Measurements from ENCODE around the gene LENG1. TPM values are rescaled to one million over a fixed set of nuclear protein-coding genes. Genes with fewer than 3 reads are reported as not detected.

Gene LENG1
- total RNA-seq, 1 experiment from 2014 or later, result 7.6 TPM

- ATAC-seq (no peak), DNase-seq (ENCODE audit: low read depth, low spot score) (no peak)
- Histone ChIP-seq H3K9me3 (ENCODE audit: control insufficient read depth in 1 of 2, insufficient read depth in 1 of 2, low read depth in 1 of 2, low read length in 2 of 2) (no peaks in the 10 kb centered on the region), H3K9ac (ENCODE audit: low read length) (no peak overlapping the region), H3K4me1 (ENCODE audit: control insufficient read depth in 1 of 2, insufficient read depth in 2 of 2, low read length in 2 of 2) (peaks cover 8 to 19% of the 10 kb centered on the region in 2 experiments; a peak in 2 of 4 replicates), H3K79me2 (ENCODE audit: insufficient read depth, low read length) (0 out of 2 replicates have a peak, but pooled peaks cover 3% of the 10 kb centered on the region), H3K27ac (ENCODE audit: low read depth, low read length) (peak overlapping the region; percentile 86), H3K27me3 (ENCODE audit: insufficient read depth, low read length) (no peaks in the 10 kb centered on the region), H3K9me2 (ENCODE audit: insufficient read depth) (no peaks in the 10 kb centered on the region), H3K36me3 (ENCODE audit: control insufficient read depth in 1 of 2, insufficient read depth in 2 of 2, low read length in 2 of 2) (peaks cover 10 to 13% of the 10 kb centered on the region in 2 experiments; a peak in 3 of 4 replicates), H2AFZ (ENCODE audit: low read depth, low read length, poor library complexity, severe bottlenecking) (no peak overlapping the region), H3K4me2 (ENCODE audit: low read length) (no peak overlapping the region), H3K4me3 (replicated peaks in 1 of 2; ENCODE audit: low read depth in 1 of 2, low read length in 2 of 2) (no peak overlapping the region), H4K20me1 (ENCODE audit: insufficient read depth) (no peaks in the 10 kb centered on the region)
- POLR2A ChIA-PET, result interaction anchor here (0.9 to 2.0 kb wide), 4 partner anchors 12 to 37 kb away, joined by 3 to 29 read pairs (median 11); partner anchors contain the start of genes CNOT3, MBOAT7 and RPS9
- intact Hi-C loops (cut with micrococcal nuclease), result loop anchor here (2.0 kb wide), 1 partner anchor 57 kb away; no protein-coding TSS in a partner anchor
- no TSS peak for BruUV-seq (replicated peaks)
- TF ChIP-seq JUND (IDR thresholded peaks at IDR 0.05) (no peak), EZH2phosphoT487 (IDR thresholded peaks at IDR 0.05; ENCODE audit: borderline replicate concordance) (no peak), SP1 (IDR thresholded peaks at IDR 0.05; ENCODE audit: low read depth) (no peak), YY1 (IDR thresholded peaks at IDR 0.05; ENCODE audit: extremely low read depth, insufficient replicate concordance, low read depth, low read length) (no peak), EZH2 (IDR thresholded peaks at IDR 0.05) (no peak), ELF1 (IDR thresholded peaks at IDR 0.05; ENCODE audit: borderline replicate concordance, low read depth) (no peak), TCF7L2 (IDR thresholded peaks at IDR 0.05; ENCODE audit: borderline replicate concordance, extremely low read depth, insufficient read depth, insufficient read length) (no peak), REST (IDR thresholded peaks at IDR 0.05; ENCODE audit: low read depth) (no peak), MAX (IDR thresholded peaks at IDR 0.05) (no peak), ZFX (IDR thresholded peaks at IDR 0.05) (no peak), POLR2AphosphoS5 (IDR thresholded peaks at IDR 0.05; ENCODE audit: low read depth, low read length) (no peak), CEBPB (IDR thresholded peaks at IDR 0.05; ENCODE audit: low read depth) (no peak), FOSL1 (IDR thresholded peaks at IDR 0.05; ENCODE audit: low read depth) (no peak), ZNF274 (IDR thresholded peaks at IDR 0.05; ENCODE audit: low read depth, low read length) (no peak), SRF (IDR thresholded peaks at IDR 0.05; ENCODE audit: low read depth) (no peak), POLR2A (IDR thresholded peaks at IDR 0.05; ENCODE audit: borderline replicate concordance, extremely low read depth, insufficient read depth, insufficient read length) (no peak)
- CTCF ChIA-PET, result interaction anchor here (1.2 to 2.6 kb wide), 4 partner anchors 10 to 37 kb away, joined by 3 to 22 read pairs (median 5); partner anchors contain the start of genes CNOT3, LENG1 and MBOAT7
- RAD21 ChIA-PET (ENCODE audit: low non-redundant PET in 1 of 2, low total read pairs in 2 of 2, uncharacterized antibody in 2 of 2, unreplicated experiment in 2 of 2), result no interaction called here
These were observed 14.7 kb upstream of the LENG1 start for GRCh38 chr19:54173951-54174834.

All from HCT116 (cell line).